ENCODE data around the gene FBXL4.

The FBXL4 gene

DNA sequence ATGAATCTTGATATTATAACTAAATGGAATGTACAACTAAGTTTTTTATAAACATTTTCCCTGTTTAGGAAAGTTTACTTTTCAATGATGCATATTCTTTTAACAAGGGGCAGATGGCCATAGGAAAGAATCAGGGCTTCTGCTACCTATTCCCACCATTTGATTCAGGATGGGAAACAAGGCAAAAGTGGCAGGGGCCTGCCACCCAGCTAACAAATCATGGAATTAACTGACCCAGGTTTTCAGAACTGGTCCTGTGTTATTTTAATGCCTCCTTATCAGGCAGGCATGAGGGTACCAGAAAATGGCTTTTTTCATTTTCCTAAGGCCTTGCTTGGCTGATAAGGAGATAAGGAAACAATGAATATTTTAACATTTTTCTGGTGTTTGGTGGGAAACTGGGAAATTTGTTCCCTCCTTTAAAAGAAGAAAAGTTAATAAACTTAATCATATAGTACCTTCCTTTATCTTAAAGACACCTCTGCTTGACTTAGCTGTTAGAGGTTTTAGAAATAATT lies 106.7 kb downstream of the FBXL4 start:
- no peak overlapping the region for H3K4me3 ChIP-seq (ENCODE audit: low read depth, low read length)
- no peak for DNase-seq (ENCODE audit: low read depth)
- TF ChIP-seq, protein P1, sequence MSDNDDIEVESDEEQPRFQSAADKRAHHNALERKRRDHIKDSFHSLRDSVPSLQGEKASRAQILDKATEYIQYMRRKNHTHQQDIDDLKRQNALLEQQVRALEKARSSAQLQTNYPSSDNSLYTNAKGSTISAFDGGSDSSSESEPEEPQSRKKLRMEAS (IDR thresholded peaks at IDR 0.05; ENCODE audit: low read depth, low read length), result no peak
- TF ChIP-seq, protein P2, sequence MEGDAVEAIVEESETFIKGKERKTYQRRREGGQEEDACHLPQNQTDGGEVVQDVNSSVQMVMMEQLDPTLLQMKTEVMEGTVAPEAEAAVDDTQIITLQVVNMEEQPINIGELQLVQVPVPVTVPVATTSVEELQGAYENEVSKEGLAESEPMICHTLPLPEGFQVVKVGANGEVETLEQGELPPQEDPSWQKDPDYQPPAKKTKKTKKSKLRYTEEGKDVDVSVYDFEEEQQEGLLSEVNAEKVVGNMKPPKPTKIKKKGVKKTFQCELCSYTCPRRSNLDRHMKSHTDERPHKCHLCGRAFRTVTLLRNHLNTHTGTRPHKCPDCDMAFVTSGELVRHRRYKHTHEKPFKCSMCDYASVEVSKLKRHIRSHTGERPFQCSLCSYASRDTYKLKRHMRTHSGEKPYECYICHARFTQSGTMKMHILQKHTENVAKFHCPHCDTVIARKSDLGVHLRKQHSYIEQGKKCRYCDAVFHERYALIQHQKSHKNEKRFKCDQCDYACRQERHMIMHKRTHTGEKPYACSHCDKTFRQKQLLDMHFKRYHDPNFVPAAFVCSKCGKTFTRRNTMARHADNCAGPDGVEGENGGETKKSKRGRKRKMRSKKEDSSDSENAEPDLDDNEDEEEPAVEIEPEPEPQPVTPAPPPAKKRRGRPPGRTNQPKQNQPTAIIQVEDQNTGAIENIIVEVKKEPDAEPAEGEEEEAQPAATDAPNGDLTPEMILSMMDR (IDR thresholded peaks at IDR 0.05; ENCODE audit: low read depth, low read length), result no peak
- no peak for TF ChIP-seq MYC (IDR thresholded peaks at IDR 0.05; ENCODE audit: low read depth, low read length)
- no peak for TF ChIP-seq POLR2A (IDR thresholded peaks at IDR 0.05; ENCODE audit: extremely low read depth, insufficient read length)

DNA sequence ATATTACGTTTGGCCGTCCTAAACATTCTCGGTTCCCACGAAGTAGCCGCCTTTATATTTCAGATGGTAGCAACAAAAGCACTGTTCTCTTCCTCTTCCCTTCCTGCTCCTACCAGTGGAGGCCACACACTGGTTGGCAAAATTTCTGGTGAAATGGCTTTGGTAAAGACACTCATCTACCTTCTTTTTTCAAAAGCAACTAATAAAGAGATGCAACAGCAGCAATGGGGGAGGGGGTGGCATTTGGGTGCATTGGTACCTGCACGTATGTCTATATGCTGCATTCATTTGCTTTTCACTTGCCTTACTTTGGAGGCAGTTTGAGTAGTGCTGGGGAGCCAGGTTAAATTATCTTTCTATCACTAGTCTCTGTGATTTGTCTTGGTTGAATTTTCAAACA lies 107.4 kb downstream of the FBXL4 start:
- TF ChIP-seq, protein P2 (IDR thresholded peaks at IDR 0.05; ENCODE audit: low read depth, low read length), result no peak
- TF ChIP-seq, protein P1 (IDR thresholded peaks at IDR 0.05; ENCODE audit: low read depth, low read length), result no peak
- TF ChIP-seq MYC (IDR thresholded peaks at IDR 0.05; ENCODE audit: low read depth, low read length) (no peak), POLR2A (IDR thresholded peaks at IDR 0.05; ENCODE audit: extremely low read depth, insufficient read length) (no peak)
- no peak overlapping the region for H3K4me3 ChIP-seq (ENCODE audit: low read depth, low read length)
- DNase-seq (ENCODE audit: low read depth), result no peak

DNA sequence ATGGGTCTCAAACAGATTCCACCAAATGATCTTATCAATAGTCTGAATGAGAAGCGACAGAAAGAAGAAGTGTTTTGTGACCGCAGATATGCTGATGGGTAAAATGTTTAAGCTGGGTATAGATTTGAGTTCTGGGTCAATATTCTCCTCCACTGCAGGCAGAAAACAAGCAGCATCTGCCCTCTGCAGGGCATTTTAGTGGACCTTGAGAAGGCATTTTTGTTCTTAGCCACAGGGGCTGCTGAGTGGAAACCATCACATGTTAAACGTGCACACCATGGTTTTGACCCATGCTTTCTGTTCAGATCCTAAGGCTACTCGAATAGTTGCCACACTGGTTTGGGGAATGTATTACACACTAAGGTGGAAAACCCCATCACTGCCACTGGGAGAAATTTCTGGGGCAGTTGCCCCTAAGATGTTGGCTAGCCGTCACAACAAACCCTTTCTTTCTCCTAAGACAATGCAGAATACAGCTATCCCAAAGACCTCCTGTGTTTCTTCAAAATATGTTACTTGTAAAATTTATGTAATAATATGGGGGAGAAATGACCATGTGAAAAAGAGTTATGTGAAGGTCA lies 107.9 kb downstream of the FBXL4 start:
- DNase-seq (ENCODE audit: low read depth), result peak; percentile 27
- no peak overlapping the region for H3K4me3 ChIP-seq (ENCODE audit: low read depth, low read length)
- TF ChIP-seq, protein P1 (IDR thresholded peaks at IDR 0.05; ENCODE audit: low read depth, low read length), result no peak
- TF ChIP-seq, protein P2 (IDR thresholded peaks at IDR 0.05; ENCODE audit: low read depth, low read length), result peak; percentile 20

DNA sequence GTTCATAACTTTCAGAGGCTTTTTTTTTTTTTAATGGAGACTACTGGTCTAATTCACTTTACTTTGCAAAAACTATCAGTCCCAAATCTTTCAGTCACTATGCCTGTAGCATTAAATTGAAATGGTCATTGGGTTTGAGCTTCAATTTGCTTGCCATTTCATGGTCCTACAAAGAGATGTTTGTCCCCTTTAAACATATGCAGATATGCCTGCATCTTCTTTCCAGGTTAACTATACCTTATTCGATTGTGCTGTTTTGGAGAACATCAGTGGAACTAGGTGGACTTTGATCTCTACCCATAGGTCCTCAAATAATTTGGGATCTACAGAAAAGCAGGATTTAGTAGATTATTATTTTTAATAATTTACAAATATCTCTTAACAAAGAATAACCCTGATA lies 108.8 kb downstream of the FBXL4 start:
- TF ChIP-seq MYC (IDR thresholded peaks at IDR 0.05; ENCODE audit: low read depth, low read length) (no peak), POLR2A (IDR thresholded peaks at IDR 0.05; ENCODE audit: extremely low read depth, insufficient read length) (no peak)
- TF ChIP-seq, protein P2 (IDR thresholded peaks at IDR 0.05; ENCODE audit: low read depth, low read length), result no peak
- TF ChIP-seq, protein P1 (IDR thresholded peaks at IDR 0.05; ENCODE audit: low read depth, low read length), result no peak
- H3K4me3 ChIP-seq (ENCODE audit: low read depth, low read length), result no peak overlapping the region
- no peak for DNase-seq (ENCODE audit: low read depth)

DNA sequence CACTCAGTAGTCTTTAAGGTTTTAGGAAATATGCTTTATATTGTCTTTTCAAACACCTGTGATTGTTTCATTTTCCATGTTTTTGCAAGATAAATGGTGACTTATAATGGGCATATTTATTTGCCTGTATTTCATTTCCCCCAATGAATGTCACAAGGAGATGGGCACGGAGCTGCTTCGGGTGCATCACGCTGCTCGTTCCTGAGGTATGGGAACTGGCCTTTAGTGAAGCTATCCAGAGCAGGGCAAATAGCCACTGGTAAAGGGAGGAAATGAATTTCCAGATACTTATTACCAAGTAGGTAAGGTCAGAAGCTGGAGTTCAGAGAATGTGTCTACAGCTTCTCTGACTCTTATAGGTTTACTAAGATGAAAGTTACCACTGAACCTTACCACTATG lies 109.7 kb downstream of the FBXL4 start:
- H3K4me3 ChIP-seq (ENCODE audit: low read depth, low read length), result no peak overlapping the region
- TF ChIP-seq, protein P1 (IDR thresholded peaks at IDR 0.05; ENCODE audit: low read depth, low read length), result no peak
- TF ChIP-seq MYC (IDR thresholded peaks at IDR 0.05; ENCODE audit: low read depth, low read length) (no peak), POLR2A (IDR thresholded peaks at IDR 0.05; ENCODE audit: extremely low read depth, insufficient read length) (no peak)
- TF ChIP-seq, protein P2 (IDR thresholded peaks at IDR 0.05; ENCODE audit: low read depth, low read length), result no peak
- DNase-seq (ENCODE audit: low read depth), result no peak

All from NB4 (cell line).